ENCODE measurements around the gene TINAGL1.

The TINAGL1 gene

GRCh38 chr1:31579374-31579773 is 3.1 kb downstream of the TINAGL1 start:
- no peak overlapping the region for H3K4me3 ChIP-seq (replicated peaks; ENCODE audit: low read depth, low read length)
- no peak for DNase-seq (ENCODE audit: extremely low read depth, low read depth)
- no peak for TF ChIP-seq CTCF (IDR thresholded peaks at IDR 0.05; ENCODE audit: low read depth, low read length, missing control alignments)

- H3K4me3 ChIP-seq (replicated peaks; ENCODE audit: low read depth, low read length), result no peak overlapping the region
- TF ChIP-seq CTCF (IDR thresholded peaks at IDR 0.05; ENCODE audit: low read depth, low read length, missing control alignments), result no peak
- no peak for DNase-seq (ENCODE audit: extremely low read depth, low read depth)
Observed at GRCh38 chr1:31580513-31580870, 4.2 kb downstream of the TINAGL1 start.

- no peak for TF ChIP-seq CTCF (IDR thresholded peaks at IDR 0.05; ENCODE audit: low read depth, low read length, missing control alignments)
- no peak for DNase-seq (ENCODE audit: extremely low read depth, low read depth)
- H3K4me3 ChIP-seq (replicated peaks; ENCODE audit: low read depth, low read length), result no peak overlapping the region
Observed at GRCh38 chr1:31580891-31581603, 4.7 kb downstream of the TINAGL1 start.

GRCh38 chr1:31581821-31582810 is 5.8 kb downstream of the TINAGL1 start:
- no peak for DNase-seq (ENCODE audit: extremely low read depth, low read depth)
- TF ChIP-seq CTCF (IDR thresholded peaks at IDR 0.05; ENCODE audit: low read depth, low read length, missing control alignments), result no peak
- H3K4me3 ChIP-seq (replicated peaks; ENCODE audit: low read depth, low read length), result no peak overlapping the region

GRCh38 chr1:31583082-31583994 is 7.0 kb downstream of the TINAGL1 start:
- no peak for DNase-seq (ENCODE audit: extremely low read depth, low read depth)
- no peak overlapping the region for H3K4me3 ChIP-seq (replicated peaks; ENCODE audit: low read depth, low read length)
- TF ChIP-seq CTCF (IDR thresholded peaks at IDR 0.05; ENCODE audit: low read depth, low read length, missing control alignments), result no peak
